ENCODE measurements around the gene MYCL. TPM values are rescaled to one million over a fixed set of nuclear protein-coding genes. Genes with fewer than 3 reads are reported as not detected.

MYCL gene
- total RNA-seq, 1 experiment from 2014 or later = 18.4 TPM

DNA sequence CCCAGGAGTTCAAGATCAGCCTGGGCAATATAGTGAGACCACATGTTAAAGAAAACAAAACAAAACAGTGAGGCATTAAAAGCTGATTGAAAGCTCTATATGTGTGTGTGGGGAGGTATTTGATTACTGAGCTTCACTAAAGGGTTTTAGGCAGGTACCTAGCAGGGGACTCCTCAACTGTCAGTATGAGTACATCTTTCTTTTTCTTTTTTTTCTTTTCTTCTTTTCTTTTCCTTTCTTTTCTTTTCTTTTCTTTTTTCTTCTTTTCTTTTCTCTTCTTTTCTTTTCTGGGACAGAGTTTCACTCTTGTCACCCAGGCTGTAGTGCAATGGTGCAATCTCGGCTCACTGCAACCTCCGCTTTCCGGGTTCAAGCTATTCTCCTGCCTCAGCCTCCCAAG, 8.5 kb upstream of the MYCL start:
- Mint-ChIP-seq H3K27ac (no peak overlapping the region), H3K27me3 (ENCODE audit: low read depth) (peaks cover 15% of the 10 kb centered on the region), H3K4me1 (no peaks in the 10 kb centered on the region), H3K36me3 (ENCODE audit: insufficient read depth in 1 of 3, low read depth in 3 of 3) (peaks cover 8 to 17% (median 11%) of the 10 kb centered on the region in 3 experiments; a peak in 6 of 7 replicates), H3K9me3 (peaks cover 31% of the 10 kb centered on the region in 2 experiments), H3K4me3 (no peak overlapping the region)
- no peak for DNase-seq
- TF ChIP-seq CTCF (conservative IDR thresholded peaks at IDR 0.05) = no peak
- no peaks in the 10 kb centered on the region for H4K20me1 ChIP-seq (ENCODE audit: control insufficient read depth, insufficient read depth, insufficient read length)
- no peaks in the 10 kb centered on the region for H3K79me2 ChIP-seq (ENCODE audit: insufficient read depth, low read length)
- no peak overlapping the region for H2BK5ac ChIP-seq (ENCODE audit: insufficient read length, low read length)
- no peak overlapping the region for H4K91ac ChIP-seq (ENCODE audit: insufficient read length, low read depth, low read length)
- no peak overlapping the region for H3K9ac ChIP-seq (ENCODE audit: extremely low read depth, insufficient read length, low read length)
- H3K23ac ChIP-seq (ENCODE audit: insufficient read length, low read depth, low read length) = no peak overlapping the region
- no peak overlapping the region for H3T11ph ChIP-seq (ENCODE audit: low read length)
- H4K8ac ChIP-seq (replicated peaks; ENCODE audit: insufficient read length, low read depth, low read length) = no peak overlapping the region
- H4K5ac ChIP-seq (ENCODE audit: insufficient read length, low read depth, low read length) = no peak overlapping the region
- H3K27me3 ChIP-seq (ENCODE audit: insufficient read depth, low read length) = no peaks in the 10 kb centered on the region
- no peak overlapping the region for H3K14ac ChIP-seq (ENCODE audit: insufficient read depth, low read length)
- H2AK5ac ChIP-seq (ENCODE audit: insufficient read length, low read length) = no peak overlapping the region
- no peak overlapping the region for H3K56ac ChIP-seq (ENCODE audit: insufficient read length, low read depth, low read length)
- H3K18ac ChIP-seq (ENCODE audit: insufficient read length, low read depth, low read length) = no peak overlapping the region
- H2AFZ ChIP-seq (ENCODE audit: low read length) = no peak overlapping the region
- no peak overlapping the region for H2BK120ac ChIP-seq (ENCODE audit: low read depth, low read length, poor library complexity, severe bottlenecking)
- H3K27ac ChIP-seq (ENCODE audit: insufficient read length, low read depth, low read length) = no peak overlapping the region
- no CpG with 5 or more reads among the region's 3 CpGs for WGBS (ENCODE audit: extremely low coverage, insufficient read length, low lambda C conversion rate)
- no peak overlapping the region for H2BK15ac ChIP-seq (ENCODE audit: low read depth, low read length)
- H2BK20ac ChIP-seq (ENCODE audit: low read depth, low read length, poor library complexity, severe bottlenecking) = no peak overlapping the region
- no peaks in the 10 kb centered on the region for H3K9me3 ChIP-seq (ENCODE audit: control insufficient read depth, low read depth, low read length)
- H3K4me2 ChIP-seq (ENCODE audit: insufficient read depth, insufficient read length, low read length) = no peak overlapping the region
- H3K23me2 ChIP-seq (ENCODE audit: insufficient read length, low read depth, low read length, poor library complexity, severe bottlenecking) = no peaks in the 10 kb centered on the region
- H3K4me1 ChIP-seq (ENCODE audit: insufficient read depth, low read length) = no peaks in the 10 kb centered on the region
- no peaks in the 10 kb centered on the region for H3K79me1 ChIP-seq (ENCODE audit: insufficient read depth, low read depth, low read length, poor library complexity, severe bottlenecking)
- no peak overlapping the region for H2BK12ac ChIP-seq (ENCODE audit: insufficient read length, low read depth, low read length)
- no peak overlapping the region for H3K4ac ChIP-seq (ENCODE audit: low read depth, low read length)
